ENCODE results near the gene TAGLN2. TPM values are rescaled to one million over a fixed set of nuclear protein-coding genes. Genes with fewer than 3 reads are reported as not detected.

Gene TAGLN2
- total RNA-seq, 3 donors from 2014 or later: 338 to 362 (median 353) TPM

GRCh38 chr1:159898527-159898926 lies 26.8 kb downstream of the TAGLN2 start:
- ATAC-seq (no peak), DNase-seq (no peak)
- H3K4me1 Mint-ChIP-seq (ENCODE audit: low read depth): no peaks in the 10 kb centered on the region
- no peaks in the 10 kb centered on the region for H3K9me3 Mint-ChIP-seq
- H3K4me3 Mint-ChIP-seq: no peak overlapping the region
- H3K36me3 Mint-ChIP-seq (ENCODE audit: insufficient read depth): no peaks in the 10 kb centered on the region
- no peaks in the 10 kb centered on the region for H3K27me3 Mint-ChIP-seq (ENCODE audit: low read depth)

- no peak for DNase-seq
- no peaks in the 10 kb centered on the region for H3K4me1 Mint-ChIP-seq (ENCODE audit: low read depth)
- H3K36me3 Mint-ChIP-seq (ENCODE audit: insufficient read depth): no peaks in the 10 kb centered on the region
- ATAC-seq: no peak
- no peaks in the 10 kb centered on the region for H3K27me3 Mint-ChIP-seq (ENCODE audit: low read depth)
- no peaks in the 10 kb centered on the region for H3K9me3 Mint-ChIP-seq
- H3K4me3 Mint-ChIP-seq: no peak overlapping the region
These were observed 27.3 kb downstream of the TAGLN2 start for GRCh38 chr1:159897962-159898361.

DNA sequence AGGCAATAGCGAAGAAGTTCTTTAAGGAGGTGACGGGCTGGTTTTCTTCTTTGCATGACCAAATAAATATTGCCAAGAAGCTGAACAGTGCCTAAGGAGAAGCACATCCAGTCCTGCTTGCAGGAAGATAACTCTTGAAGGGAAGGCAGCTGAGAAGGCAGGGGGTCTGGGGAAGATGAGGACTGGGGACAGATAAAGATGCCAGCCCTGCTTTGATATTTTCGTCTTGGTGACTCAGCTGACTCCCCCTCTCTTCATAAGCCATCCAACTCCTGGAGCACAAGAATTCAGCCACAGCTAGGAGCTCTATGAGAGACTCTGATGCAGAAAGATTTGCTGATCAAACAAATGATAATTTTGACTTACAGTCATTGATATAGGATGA lies 28.8 kb downstream of the TAGLN2 start:
- no peak for DNase-seq
- Mint-ChIP-seq H3K9me3 (no peaks in the 10 kb centered on the region), H3K4me3 (no peak overlapping the region), H3K4me1 (ENCODE audit: low read depth) (peaks cover 2% of the 10 kb centered on the region), H3K27me3 (ENCODE audit: low read depth) (no peaks in the 10 kb centered on the region), H3K36me3 (ENCODE audit: insufficient read depth) (no peaks in the 10 kb centered on the region)
- ATAC-seq: no peak

DNA sequence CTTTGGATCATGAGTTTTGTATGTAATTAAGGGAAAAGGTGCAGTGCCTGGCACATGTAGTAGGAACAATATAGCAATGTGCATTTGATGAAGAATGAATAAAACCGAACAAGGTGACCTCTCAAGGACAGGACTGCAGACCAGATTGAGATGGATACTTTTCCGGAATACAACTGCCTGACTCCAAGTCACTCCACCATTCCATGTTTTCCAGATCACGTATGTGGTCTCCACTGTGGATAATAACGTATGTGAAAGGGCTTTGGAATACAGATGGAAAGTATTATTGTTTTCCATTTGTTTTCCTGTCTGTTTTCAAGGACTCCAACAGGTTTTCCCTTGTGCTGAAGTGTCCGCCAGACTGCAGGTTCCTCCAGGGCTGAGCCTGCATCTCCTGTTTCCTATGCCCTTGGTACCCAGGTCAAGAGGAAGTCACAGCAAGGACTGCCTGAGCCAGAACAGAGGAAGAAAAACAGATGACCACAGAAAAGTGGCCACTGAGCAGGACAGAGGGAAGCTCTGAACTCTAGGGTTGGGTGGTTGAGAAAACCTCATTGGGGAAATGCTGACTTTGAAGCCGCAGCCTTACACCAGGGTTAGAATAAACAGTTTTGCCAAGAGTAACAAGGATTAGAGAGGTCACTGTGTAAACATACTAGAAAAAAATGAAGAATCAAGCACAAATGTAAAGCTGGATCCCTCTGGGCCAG lies 29.3 kb downstream of the TAGLN2 start:
- no peak overlapping the region for H3K4me3 Mint-ChIP-seq
- H3K27me3 Mint-ChIP-seq (ENCODE audit: low read depth): no peaks in the 10 kb centered on the region
- ATAC-seq: no peak
- H3K4me1 Mint-ChIP-seq (ENCODE audit: low read depth): peaks cover 4% of the 10 kb centered on the region
- DNase-seq: no peak
- H3K36me3 Mint-ChIP-seq (ENCODE audit: insufficient read depth): no peaks in the 10 kb centered on the region
- no peaks in the 10 kb centered on the region for H3K9me3 Mint-ChIP-seq

- no peak for ATAC-seq
- Mint-ChIP-seq H3K36me3 (ENCODE audit: insufficient read depth) (no peaks in the 10 kb centered on the region), H3K9me3 (no peaks in the 10 kb centered on the region)
These were observed 30.0 kb downstream of the TAGLN2 start for GRCh38 chr1:159895286-159895685.

GRCh38 chr1:159892944-159893343 lies 32.4 kb downstream of the TAGLN2 start:
- H3K36me3 Mint-ChIP-seq (ENCODE audit: insufficient read depth): no peaks in the 10 kb centered on the region
- no peak for ATAC-seq
- no peak for DNase-seq
- H3K27me3 Mint-ChIP-seq (ENCODE audit: low read depth): no peaks in the 10 kb centered on the region
- no peaks in the 10 kb centered on the region for H3K9me3 Mint-ChIP-seq
- no peak overlapping the region for H3K4me3 Mint-ChIP-seq
- H3K4me1 Mint-ChIP-seq (ENCODE audit: low read depth): peaks cover 13% of the 10 kb centered on the region

More at GRCh38 chr1:159895286-159895685, 30.0 kb downstream of the TAGLN2 start:
- H3K4me3 Mint-ChIP-seq: no peak overlapping the region
- peaks cover 5% of the 10 kb centered on the region for H3K4me1 Mint-ChIP-seq (ENCODE audit: low read depth)
- H3K27me3 Mint-ChIP-seq (ENCODE audit: low read depth): no peaks in the 10 kb centered on the region
- DNase-seq: no peak

DNA sequence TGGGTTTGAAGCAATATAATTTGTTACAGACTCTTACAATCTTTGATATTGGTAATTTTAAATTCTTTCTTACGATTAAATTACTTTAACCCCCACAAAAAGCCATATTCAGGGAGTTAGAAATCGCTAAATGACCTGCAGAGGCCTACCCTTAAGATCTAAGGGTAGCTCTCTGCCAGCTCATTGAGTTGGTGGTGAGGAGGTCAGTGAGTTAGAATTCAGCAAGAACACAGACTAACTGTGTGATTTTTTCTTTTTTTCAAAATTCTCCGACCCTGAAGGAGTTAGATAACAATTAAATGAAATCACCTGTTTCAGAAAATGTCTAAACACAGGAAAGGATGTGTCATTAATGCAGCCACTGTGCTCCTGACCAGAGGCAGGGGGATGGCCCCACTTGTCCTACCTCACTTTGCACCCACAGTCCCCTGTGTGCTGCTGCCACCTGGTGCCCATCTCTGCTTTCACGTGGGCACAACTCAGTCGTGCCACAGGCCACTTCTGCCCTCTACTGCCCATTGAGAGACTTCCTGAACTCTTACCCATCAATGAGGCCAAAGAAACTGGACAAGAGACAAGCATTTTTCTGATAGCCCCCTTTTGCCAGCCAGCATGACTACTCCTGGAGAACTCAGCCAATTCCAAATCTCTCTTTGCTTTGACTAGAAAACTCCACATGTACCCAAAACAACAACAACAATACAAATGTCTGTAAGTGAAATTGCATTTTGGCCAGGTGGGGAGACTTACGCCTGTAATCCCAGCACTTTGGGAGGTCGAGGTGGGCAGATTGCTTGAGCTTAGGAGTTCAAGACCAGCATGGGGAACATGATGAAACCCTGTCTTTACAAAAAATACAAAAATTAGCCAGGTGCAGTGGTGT lies 33.8 kb downstream of the TAGLN2 start:
- Mint-ChIP-seq H3K4me3 (no peak overlapping the region), H3K27me3 (ENCODE audit: low read depth) (no peaks in the 10 kb centered on the region), H3K36me3 (ENCODE audit: insufficient read depth) (no peaks in the 10 kb centered on the region), H3K4me1 (ENCODE audit: low read depth) (peaks cover 13% of the 10 kb centered on the region), H3K9me3 (no peaks in the 10 kb centered on the region)
- DNase-seq (peak; percentile 59), ATAC-seq (peak; percentile 94 to 98)

GRCh38 chr1:159890390-159890789 lies 34.9 kb downstream of the TAGLN2 start:
- Mint-ChIP-seq H3K27me3 (ENCODE audit: low read depth) (no peaks in the 10 kb centered on the region), H3K4me3 (no peak overlapping the region), H3K9me3 (no peaks in the 10 kb centered on the region), H3K36me3 (ENCODE audit: insufficient read depth) (no peaks in the 10 kb centered on the region), H3K4me1 (ENCODE audit: low read depth) (peaks cover 13% of the 10 kb centered on the region)
- DNase-seq: no peak
- no peak for ATAC-seq

GRCh38 chr1:159889821-159890252 lies 35.5 kb downstream of the TAGLN2 start:
- Mint-ChIP-seq H3K36me3 (ENCODE audit: insufficient read depth) (no peaks in the 10 kb centered on the region), H3K27me3 (ENCODE audit: low read depth) (no peaks in the 10 kb centered on the region), H3K4me3 (no peak overlapping the region), H3K9me3 (no peaks in the 10 kb centered on the region), H3K4me1 (ENCODE audit: low read depth) (peaks cover 13% of the 10 kb centered on the region)
- peak in 1 of 2 donors; percentile 42 for ATAC-seq
- no peak for DNase-seq

DNA sequence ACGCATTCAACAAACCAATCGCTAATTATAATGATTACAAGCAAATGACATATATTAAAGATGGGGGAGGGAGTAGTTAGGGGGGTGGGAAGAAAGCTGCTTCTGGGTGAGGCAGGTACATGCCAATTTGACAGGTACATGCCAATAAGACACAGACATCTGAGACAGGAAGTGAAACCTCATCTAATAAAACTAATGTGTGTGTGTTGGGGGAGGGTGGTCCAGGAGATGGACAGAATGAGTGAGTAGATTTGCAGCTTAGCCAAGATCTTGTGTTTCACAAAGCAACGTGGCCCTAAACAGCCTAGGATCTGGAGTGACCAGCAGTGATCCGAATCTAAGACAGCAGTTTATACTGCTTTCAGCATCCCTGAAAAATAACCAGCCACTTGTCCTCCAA lies 36.1 kb downstream of the TAGLN2 start:
- Mint-ChIP-seq H3K4me1 (ENCODE audit: low read depth) (peaks cover 13% of the 10 kb centered on the region), H3K9me3 (no peaks in the 10 kb centered on the region), H3K36me3 (ENCODE audit: insufficient read depth) (no peaks in the 10 kb centered on the region), H3K27me3 (ENCODE audit: low read depth) (no peaks in the 10 kb centered on the region), H3K4me3 (no peak overlapping the region)
- DNase-seq (no peak), ATAC-seq (no peak)

DNA sequence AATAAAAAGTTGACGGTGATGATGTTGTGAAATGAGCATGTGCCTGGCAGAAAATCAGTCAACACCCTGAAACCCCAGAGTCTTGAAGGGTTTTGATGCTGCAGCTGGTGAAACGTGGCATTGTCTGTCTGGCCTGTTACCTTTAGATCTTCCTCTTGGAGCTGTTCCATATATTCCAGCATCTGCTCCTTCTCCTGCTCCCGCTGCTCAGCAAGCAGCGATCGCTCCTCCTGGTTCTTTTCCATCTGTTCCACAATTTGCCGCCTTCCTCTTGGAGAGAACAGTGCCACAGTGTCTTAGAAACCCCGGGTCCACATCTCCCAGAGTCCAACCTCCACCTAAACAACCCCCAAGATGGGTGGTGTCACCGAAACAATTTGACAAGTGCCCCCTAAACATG lies 41.0 kb downstream of the TAGLN2 start:
- H3K4me1 Mint-ChIP-seq (ENCODE audit: low read depth): no peaks in the 10 kb centered on the region
- H3K4me3 Mint-ChIP-seq: no peak overlapping the region
- no peaks in the 10 kb centered on the region for H3K9me3 Mint-ChIP-seq
- H3K27me3 Mint-ChIP-seq (ENCODE audit: low read depth): no peaks in the 10 kb centered on the region
- no peaks in the 10 kb centered on the region for H3K36me3 Mint-ChIP-seq (ENCODE audit: insufficient read depth)
- DNase-seq (no peak), ATAC-seq (no peak)

DNA sequence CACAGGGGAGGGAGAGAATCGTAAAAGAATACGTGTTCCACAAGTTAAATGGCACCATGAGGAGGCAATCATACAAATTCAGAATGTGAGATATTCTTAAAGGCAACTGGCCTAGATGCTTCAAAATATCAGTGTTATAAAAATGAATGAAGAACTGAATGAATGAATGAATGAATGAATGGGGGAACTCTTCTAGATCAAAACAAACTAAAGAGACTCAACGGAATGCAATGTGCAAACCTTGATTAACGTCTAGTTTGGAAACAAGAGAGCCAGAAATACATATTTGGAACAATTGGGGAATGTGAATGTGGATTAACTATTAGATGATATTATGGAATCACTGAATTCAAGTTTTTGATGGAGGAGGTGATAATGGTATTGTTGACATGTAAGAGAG lies 42.2 kb downstream of the TAGLN2 start:
- Mint-ChIP-seq H3K27me3 (ENCODE audit: low read depth) (peaks cover 2% of the 10 kb centered on the region), H3K36me3 (ENCODE audit: insufficient read depth) (no peaks in the 10 kb centered on the region), H3K4me3 (no peak overlapping the region), H3K4me1 (ENCODE audit: low read depth) (no peaks in the 10 kb centered on the region), H3K9me3 (no peaks in the 10 kb centered on the region)
- ATAC-seq (no peak), DNase-seq (no peak)

DNA sequence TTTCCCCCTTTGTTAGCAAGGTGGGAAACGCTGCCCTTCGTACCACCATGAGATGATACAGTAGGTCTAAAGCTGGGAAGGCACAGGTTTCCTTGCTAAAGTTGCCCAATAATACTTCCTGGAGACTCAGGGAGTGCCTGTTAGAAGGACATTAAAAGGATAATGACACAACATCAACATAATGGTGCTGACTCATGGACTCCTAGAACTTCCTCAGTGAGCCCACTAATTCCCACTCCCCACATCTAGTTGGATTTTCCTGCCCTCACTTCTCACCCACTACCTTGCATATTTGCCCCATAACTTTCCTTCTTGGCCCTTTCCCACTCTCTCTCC lies 42.8 kb downstream of the TAGLN2 start:
- H3K4me3 Mint-ChIP-seq: no peak overlapping the region
- no peaks in the 10 kb centered on the region for H3K4me1 Mint-ChIP-seq (ENCODE audit: low read depth)
- ATAC-seq: no peak
- H3K9me3 Mint-ChIP-seq: no peaks in the 10 kb centered on the region
- no peak for DNase-seq
- peaks cover 2% of the 10 kb centered on the region for H3K27me3 Mint-ChIP-seq (ENCODE audit: low read depth)
- no peaks in the 10 kb centered on the region for H3K36me3 Mint-ChIP-seq (ENCODE audit: insufficient read depth)

DNA sequence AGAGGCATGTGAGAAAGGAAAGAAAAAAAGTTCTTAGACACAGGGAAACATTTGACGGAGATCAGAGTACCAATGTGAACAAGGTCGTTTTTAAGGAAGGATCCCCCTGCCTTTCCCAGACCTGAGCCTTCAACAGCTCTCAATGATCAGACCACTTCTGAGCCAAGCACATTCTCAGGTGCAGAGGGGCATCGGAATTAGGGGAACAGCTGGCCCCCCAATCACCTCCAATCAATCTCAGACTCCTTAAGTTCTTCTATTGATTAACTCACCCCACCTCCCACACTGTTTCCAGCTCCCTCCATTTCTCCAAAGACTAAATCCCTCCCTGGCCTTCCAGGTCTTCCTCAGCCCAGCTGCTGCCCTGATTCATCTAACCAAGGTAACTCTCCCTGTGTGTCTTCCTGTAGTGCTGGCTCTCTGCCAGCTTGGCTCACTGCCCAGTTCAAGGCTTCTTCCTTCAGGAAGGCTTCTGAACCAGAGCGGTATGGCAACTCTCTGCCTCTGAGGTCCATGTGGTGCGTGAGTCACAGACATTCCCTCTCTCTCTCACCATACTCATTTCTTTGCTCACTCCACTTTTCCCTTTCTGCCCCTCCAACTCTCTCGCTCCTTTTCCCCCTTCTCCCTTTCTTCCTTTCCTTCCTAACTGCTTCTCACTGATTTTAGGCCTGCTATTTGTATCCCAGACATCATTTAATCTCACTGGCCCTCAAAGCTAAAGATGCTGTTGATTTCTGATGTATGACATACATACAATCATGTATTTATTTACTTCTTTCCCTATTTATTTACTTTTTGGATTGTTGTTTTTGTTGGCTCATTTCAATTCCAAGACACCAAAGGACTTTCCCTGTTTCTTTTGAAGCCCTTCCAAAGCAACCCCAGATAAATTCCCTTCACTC lies 43.4 kb downstream of the TAGLN2 start:
- no peaks in the 10 kb centered on the region for H3K9me3 Mint-ChIP-seq
- H3K36me3 Mint-ChIP-seq (ENCODE audit: insufficient read depth): no peaks in the 10 kb centered on the region
- peak; percentile 23 for DNase-seq
- no peaks in the 10 kb centered on the region for H3K4me1 Mint-ChIP-seq (ENCODE audit: low read depth)
- no peak overlapping the region for H3K4me3 Mint-ChIP-seq
- peaks cover 2% of the 10 kb centered on the region for H3K27me3 Mint-ChIP-seq (ENCODE audit: low read depth)
- ATAC-seq: no peak

All from activated T-cell treated with anti-CD3 and anti-CD28 coated beads, Interleukin-2, amount 50 U/mL, for 4 hours (primary cell).